Measurements from ENCODE around the gene ULBP1. TPM values are rescaled to one million over a fixed set of nuclear protein-coding genes. Genes with fewer than 3 reads are reported as not detected.
A peak's percentile ranks its signal among the peaks of the same experiment; 100 is the strongest.
"Not testable (repeated sequence)": the region's sequence is repeated elsewhere in the genome, so short reads cannot be mapped to it uniquely, and the experiment has no call there.

Gene ULBP1
- polyA plus RNA-seq, 3 donors = 0.06 to 0.79 (median 0.09) TPM

GRCh38 chr6:149919834-149920225, 43.9 kb upstream of the ULBP1 start:
- H3K4me1 ChIP-seq (ENCODE audit: control insufficient read depth in 1 of 2, insufficient read depth in 2 of 2, low read length in 2 of 2) = peaks cover 14 to 16% of the 10 kb centered on the region in 2 donors
- peaks cover 8 to 10% of the 10 kb centered on the region in 2 donors for H3K36me3 Mint-ChIP-seq
- intact Hi-C loops (cut with micrococcal nuclease) = loop anchor here in 1 of 2 donors (5.0 to 10.0 kb wide), 2 partner anchors 83 to 195 kb away; no protein-coding TSS in a partner anchor
- H3K27ac ChIP-seq (ENCODE audit: low read depth in 1 of 2, low read length in 2 of 2) = no peak overlapping the region
- no peak overlapping the region for H3K27ac Mint-ChIP-seq
- H3K9me3 ChIP-seq (replicated peaks in 1 of 2; ENCODE audit: control insufficient read depth in 1 of 2, insufficient read depth in 1 of 2, low read length in 2 of 2) = no peaks in the 10 kb centered on the region
- no peak overlapping the region for H3K9ac ChIP-seq (ENCODE audit: insufficient read depth, low read length, poor library complexity, severe bottlenecking)
- no peaks in the 10 kb centered on the region for H3K36me3 ChIP-seq (replicated peaks in 1 of 2; ENCODE audit: control insufficient read depth in 1 of 2, insufficient read depth in 2 of 2, low read length in 2 of 2)
- no peak for DNase-seq
- H3K9me3 Mint-ChIP-seq = peaks cover 0 to 18% (median 16%) of the 10 kb centered on the region in 7 donors
- peaks cover 20 to 40% of the 10 kb centered on the region in 2 donors for H3K27me3 ChIP-seq (ENCODE audit: control insufficient read depth in 2 of 2, insufficient read depth in 2 of 2, low read length in 2 of 2)
- H3K4me3 Mint-ChIP-seq = no peak overlapping the region
- peaks cover 43 to 51% (median 49%) of the 10 kb centered on the region in 3 donors for H3K27me3 Mint-ChIP-seq (ENCODE audit: low read depth in 3 of 3)
- peaks cover 18% of the 10 kb centered on the region for H3K4me1 Mint-ChIP-seq
- no peaks in the 10 kb centered on the region for H4K20me1 ChIP-seq (ENCODE audit: insufficient read depth, low read length)
- no peak overlapping the region for H3K4me3 ChIP-seq (replicated peaks in 1 of 3; ENCODE audit: low read depth in 2 of 3, low read length in 3 of 3)
- no peaks in the 10 kb centered on the region for H3K79me2 ChIP-seq (ENCODE audit: insufficient read depth, low read length)
- no peak overlapping the region for H3K4me2 ChIP-seq (replicated peaks; ENCODE audit: extremely low read depth, low read length, poor library complexity, severe bottlenecking)
- WGBS (ENCODE audit: insufficient coverage) = 94% methylated on average over 3 of the region's 4 CpGs
- no peak overlapping the region for H2AFZ ChIP-seq (ENCODE audit: insufficient read depth, low read depth, low read length, poor library complexity, severe bottlenecking)
- TF ChIP-seq, protein P1, sequence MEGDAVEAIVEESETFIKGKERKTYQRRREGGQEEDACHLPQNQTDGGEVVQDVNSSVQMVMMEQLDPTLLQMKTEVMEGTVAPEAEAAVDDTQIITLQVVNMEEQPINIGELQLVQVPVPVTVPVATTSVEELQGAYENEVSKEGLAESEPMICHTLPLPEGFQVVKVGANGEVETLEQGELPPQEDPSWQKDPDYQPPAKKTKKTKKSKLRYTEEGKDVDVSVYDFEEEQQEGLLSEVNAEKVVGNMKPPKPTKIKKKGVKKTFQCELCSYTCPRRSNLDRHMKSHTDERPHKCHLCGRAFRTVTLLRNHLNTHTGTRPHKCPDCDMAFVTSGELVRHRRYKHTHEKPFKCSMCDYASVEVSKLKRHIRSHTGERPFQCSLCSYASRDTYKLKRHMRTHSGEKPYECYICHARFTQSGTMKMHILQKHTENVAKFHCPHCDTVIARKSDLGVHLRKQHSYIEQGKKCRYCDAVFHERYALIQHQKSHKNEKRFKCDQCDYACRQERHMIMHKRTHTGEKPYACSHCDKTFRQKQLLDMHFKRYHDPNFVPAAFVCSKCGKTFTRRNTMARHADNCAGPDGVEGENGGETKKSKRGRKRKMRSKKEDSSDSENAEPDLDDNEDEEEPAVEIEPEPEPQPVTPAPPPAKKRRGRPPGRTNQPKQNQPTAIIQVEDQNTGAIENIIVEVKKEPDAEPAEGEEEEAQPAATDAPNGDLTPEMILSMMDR (IDR thresholded peaks at IDR 0.05) = no peak

DNA sequence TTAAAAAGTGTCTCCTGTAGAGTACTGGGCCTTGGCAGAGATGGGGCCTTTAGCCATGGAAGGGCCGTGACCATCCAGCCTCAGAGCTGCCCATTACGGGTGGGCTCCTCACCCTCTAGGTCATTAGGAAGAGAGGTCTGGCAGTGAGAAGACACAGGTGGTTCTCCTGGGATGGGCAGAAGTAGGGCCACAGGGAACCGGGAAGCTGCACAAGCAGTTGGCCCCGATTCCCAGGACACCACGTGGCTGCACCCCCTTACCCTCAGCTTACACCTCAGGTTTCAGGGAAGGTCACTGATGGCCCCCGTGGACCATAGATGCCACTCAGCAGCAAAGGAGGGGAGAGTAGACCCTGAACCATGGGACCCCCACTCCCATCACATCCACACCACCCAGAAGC, 42.4 kb upstream of the ULBP1 start:
- H3K27ac ChIP-seq (ENCODE audit: low read depth in 1 of 2, low read length in 2 of 2) = no peak overlapping the region

GRCh38 chr6:149922091-149922490, 41.7 kb upstream of the ULBP1 start:
- intact Hi-C loops (cut with micrococcal nuclease) = loop anchor here in 1 of 2 donors (5.0 to 10.0 kb wide), 2 partner anchors 85 to 197 kb away; no protein-coding TSS in a partner anchor
- peaks cover 60 to 69% (median 66%) of the 10 kb centered on the region in 3 donors for H3K27me3 Mint-ChIP-seq (ENCODE audit: low read depth in 3 of 3)

More for the DNA sequence above, 42.4 kb upstream of the ULBP1 start:
- H3K9me3 Mint-ChIP-seq = peaks cover 0 to 23% (median 16%) of the 10 kb centered on the region in 7 donors
- Histone ChIP-seq H3K4me3 (replicated peaks in 1 of 3; ENCODE audit: low read depth in 2 of 3, low read length in 3 of 3) (no peak overlapping the region), H3K9ac (ENCODE audit: insufficient read depth, low read length, poor library complexity, severe bottlenecking) (no peak overlapping the region), H3K36me3 (replicated peaks in 1 of 2; ENCODE audit: control insufficient read depth in 1 of 2, insufficient read depth in 2 of 2, low read length in 2 of 2) (no peaks in the 10 kb centered on the region), H3K27me3 (ENCODE audit: control insufficient read depth in 2 of 2, insufficient read depth in 2 of 2, low read length in 2 of 2) (peaks cover 21 to 55% of the 10 kb centered on the region in 2 donors), H3K4me2 (replicated peaks; ENCODE audit: extremely low read depth, low read length, poor library complexity, severe bottlenecking) (no peak overlapping the region), H2AFZ (ENCODE audit: insufficient read depth, low read depth, low read length, poor library complexity, severe bottlenecking) (no peak overlapping the region), H3K4me1 (ENCODE audit: control insufficient read depth in 1 of 2, insufficient read depth in 2 of 2, low read length in 2 of 2) (peaks cover 27 to 29% of the 10 kb centered on the region in 2 donors), H4K20me1 (ENCODE audit: insufficient read depth, low read length) (no peaks in the 10 kb centered on the region), H3K9me3 (replicated peaks in 1 of 2; ENCODE audit: control insufficient read depth in 1 of 2, insufficient read depth in 1 of 2, low read length in 2 of 2) (peaks cover 0 to 4% of the 10 kb centered on the region in 2 donors), H3K79me2 (ENCODE audit: insufficient read depth, low read length) (no peaks in the 10 kb centered on the region)
- no peak overlapping the region for H3K27ac Mint-ChIP-seq
- peaks cover 8 to 15% of the 10 kb centered on the region in 2 donors for H3K36me3 Mint-ChIP-seq
- H3K4me1 Mint-ChIP-seq = peaks cover 29% of the 10 kb centered on the region
- 94% methylated on average over 4 of the region's 6 CpGs for WGBS (ENCODE audit: insufficient coverage)
- intact Hi-C loops (cut with micrococcal nuclease) = loop anchor here in 1 of 2 donors (5.0 to 10.0 kb wide), 2 partner anchors 84 to 197 kb away; no protein-coding TSS in a partner anchor
- TF ChIP-seq, protein P1 (IDR thresholded peaks at IDR 0.05) = no peak
- peaks cover 56 to 66% (median 64%) of the 10 kb centered on the region in 3 donors for H3K27me3 Mint-ChIP-seq (ENCODE audit: low read depth in 3 of 3)
- no peak overlapping the region for H3K4me3 Mint-ChIP-seq
- no peak for DNase-seq

More at GRCh38 chr6:149922091-149922490, 41.7 kb upstream of the ULBP1 start:
- Histone ChIP-seq H3K4me1 (ENCODE audit: control insufficient read depth in 1 of 2, insufficient read depth in 2 of 2, low read length in 2 of 2) (peaks cover 28 to 29% of the 10 kb centered on the region in 2 donors), H3K27me3 (ENCODE audit: control insufficient read depth in 2 of 2, insufficient read depth in 2 of 2, low read length in 2 of 2) (peaks cover 25 to 60% of the 10 kb centered on the region in 2 donors)
- WGBS (ENCODE audit: insufficient coverage) = 71% methylated on average over 5 of the region's 5 CpGs
- not testable (repeated sequence) for DNase-seq; H4K20me1 ChIP-seq (ENCODE audit: insufficient read depth, low read length); H3K9ac ChIP-seq (ENCODE audit: insufficient read depth, low read length, poor library complexity, severe bottlenecking); H3K27ac ChIP-seq (ENCODE audit: low read depth in 1 of 2, low read length in 2 of 2); H3K4me3 ChIP-seq (replicated peaks in 1 of 3; ENCODE audit: low read depth in 2 of 3, low read length in 3 of 3); H3K79me2 ChIP-seq (ENCODE audit: insufficient read depth, low read length); H3K9me3 ChIP-seq (replicated peaks in 1 of 2; ENCODE audit: control insufficient read depth in 1 of 2, insufficient read depth in 1 of 2, low read length in 2 of 2); H2AFZ ChIP-seq (ENCODE audit: insufficient read depth, low read depth, low read length, poor library complexity, severe bottlenecking); H3K4me2 ChIP-seq (replicated peaks; ENCODE audit: extremely low read depth, low read length, poor library complexity, severe bottlenecking); H3K36me3 ChIP-seq (replicated peaks in 1 of 2; ENCODE audit: control insufficient read depth in 1 of 2, insufficient read depth in 2 of 2, low read length in 2 of 2)
- Mint-ChIP-seq H3K9me3 (peaks cover 0 to 23% (median 16%) of the 10 kb centered on the region in 7 donors), H3K4me1 (peaks cover 31% of the 10 kb centered on the region), H3K36me3 (peaks cover 8 to 15% of the 10 kb centered on the region in 2 donors), H3K27ac (peak overlapping the region in 1 of 7 donors; percentile 18), H3K4me3 (peak overlapping the region in 1 of 2 donors; percentile 94)
